ENCODE data around the gene PARVB. TPM values are rescaled to one million over a fixed set of nuclear protein-coding genes. Genes with fewer than 3 reads are reported as not detected.
A peak's percentile ranks its signal among the peaks of the same experiment; 100 is the strongest.

PARVB gene
- total RNA-seq, 1 experiment from 2014 or later: 85.3 TPM

- no peak overlapping the region for H3K9ac ChIP-seq (ENCODE audit: low read length)
- CTCF ChIA-PET: interaction anchor here (0.6 kb wide), 1 partner anchor 694 kb away, joined by 3 read pairs; no protein-coding TSS in a partner anchor
- no peaks in the 10 kb centered on the region for H3K36me3 ChIP-seq (ENCODE audit: low read depth, low read length)
- H3F3A ChIP-seq (ENCODE audit: low read length, unreplicated experiment): peaks cover 7% of the 10 kb centered on the region
- H3K4me3 ChIP-seq (ENCODE audit: low read length): peak overlapping the region; percentile 59
- TF ChIP-seq EZH2 (IDR thresholded peaks at IDR 0.05; ENCODE audit: low read length, unreplicated experiment): no peak
- TF ChIP-seq EZH2phosphoT487 (IDR thresholded peaks at IDR 0.05; ENCODE audit: borderline replicate concordance, low read length): no peak
- no peak for TF ChIP-seq CTCF (conservative IDR thresholded peaks at IDR 0.05; ENCODE audit: low read depth, low read length)
- H3K27me3 ChIP-seq (ENCODE audit: low read length): no peaks in the 10 kb centered on the region
- H3K27ac ChIP-seq (ENCODE audit: low read length): peak overlapping the region; percentile 90
- H3K9me2 ChIP-seq (replicated peaks; ENCODE audit: low read length): no peaks in the 10 kb centered on the region
- H3K9me3 ChIP-seq (ENCODE audit: low read length): no peaks in the 10 kb centered on the region
- H2AFZ ChIP-seq (ENCODE audit: low read length): no peak overlapping the region
- H3K79me2 ChIP-seq (ENCODE audit: low read length): 0 out of 2 replicates have a peak, but pooled peaks cover 7% of the 10 kb centered on the region
- H4K20me1 ChIP-seq (ENCODE audit: low read length): no peaks in the 10 kb centered on the region
- POLR2A ChIA-PET (ENCODE audit: unreplicated experiment): no interaction called here
- DNase-seq: peak; percentile 90
- TSS peak; percentile 84 for BruUV-seq (replicated peaks)
- intact Hi-C loops (cut with micrococcal nuclease): no loop called here
- peaks cover 7% of the 10 kb centered on the region for H3K4me1 ChIP-seq (ENCODE audit: insufficient read depth, low read length)
- ATAC-seq: peak; percentile 98
- peak overlapping the region; percentile 82 for H3K4me2 ChIP-seq (ENCODE audit: low read length)
These were observed 13.6 kb downstream of the PARVB start for GRCh38 chr22:44037519-44038375.

- peaks cover 7% of the 10 kb centered on the region for H3K4me1 ChIP-seq (ENCODE audit: insufficient read depth, low read length)
- no peak overlapping the region for H3K4me2 ChIP-seq (ENCODE audit: low read length)
- no peak overlapping the region for H3K9ac ChIP-seq (ENCODE audit: low read length)
- DNase-seq: no peak
- no peaks in the 10 kb centered on the region for H3K9me2 ChIP-seq (replicated peaks; ENCODE audit: low read length)
- H3K9me3 ChIP-seq (ENCODE audit: low read length): no peaks in the 10 kb centered on the region
- H3F3A ChIP-seq (ENCODE audit: low read length, unreplicated experiment): peaks cover 7% of the 10 kb centered on the region
- no peak overlapping the region for H3K27ac ChIP-seq (ENCODE audit: low read length)
- 0 out of 2 replicates have a peak, but pooled peaks cover 3% of the 10 kb centered on the region for H3K79me2 ChIP-seq (ENCODE audit: low read length)
- H4K20me1 ChIP-seq (ENCODE audit: low read length): no peaks in the 10 kb centered on the region
- no TSS peak for BruUV-seq (replicated peaks)
- H3K27me3 ChIP-seq (ENCODE audit: low read length): no peaks in the 10 kb centered on the region
- no peak for TF ChIP-seq EZH2 (IDR thresholded peaks at IDR 0.05; ENCODE audit: low read length, unreplicated experiment)
- TF ChIP-seq EZH2phosphoT487 (IDR thresholded peaks at IDR 0.05; ENCODE audit: borderline replicate concordance, low read length): no peak
- no peak overlapping the region for H3K4me3 ChIP-seq (ENCODE audit: low read length)
- no peak overlapping the region for H2AFZ ChIP-seq (ENCODE audit: low read length)
- ChIA-PET POLR2A (ENCODE audit: unreplicated experiment) (no interaction called here), CTCF (no interaction called here)
- intact Hi-C loops (cut with micrococcal nuclease): no loop called here
- H3K36me3 ChIP-seq (ENCODE audit: low read depth, low read length): no peaks in the 10 kb centered on the region
- no peak for ATAC-seq
These were observed 15.6 kb downstream of the PARVB start for GRCh38 chr22:44039566-44040171.

- peaks cover 7% of the 10 kb centered on the region for H3K4me1 ChIP-seq (ENCODE audit: insufficient read depth, low read length)
- CTCF ChIA-PET: interaction anchor here (0.6 kb wide), 1 partner anchor 49 kb away, joined by 3 read pairs; no protein-coding TSS in a partner anchor
- DNase-seq (no peak), ATAC-seq (peak; percentile 45; the same call in 1 of the 2 replicates)
- no peak overlapping the region for H3K4me3 ChIP-seq (ENCODE audit: low read length)
- H3K79me2 ChIP-seq (ENCODE audit: low read length): 0 out of 2 replicates have a peak, but pooled peaks cover 3% of the 10 kb centered on the region
- no peak overlapping the region for H3K9ac ChIP-seq (ENCODE audit: low read length)
- H3F3A ChIP-seq (ENCODE audit: low read length, unreplicated experiment): peaks cover 7% of the 10 kb centered on the region
- no TSS peak for BruUV-seq (replicated peaks)
- no peaks in the 10 kb centered on the region for H3K36me3 ChIP-seq (ENCODE audit: low read depth, low read length)
- POLR2A ChIA-PET (ENCODE audit: unreplicated experiment): no interaction called here
- H2AFZ ChIP-seq (ENCODE audit: low read length): no peak overlapping the region
- H3K27me3 ChIP-seq (ENCODE audit: low read length): no peaks in the 10 kb centered on the region
- no peak overlapping the region for H3K4me2 ChIP-seq (ENCODE audit: low read length)
- no peaks in the 10 kb centered on the region for H3K9me2 ChIP-seq (replicated peaks; ENCODE audit: low read length)
- no peaks in the 10 kb centered on the region for H4K20me1 ChIP-seq (ENCODE audit: low read length)
- TF ChIP-seq CTCF (conservative IDR thresholded peaks at IDR 0.05; ENCODE audit: low read depth, low read length) (no peak), EZH2 (IDR thresholded peaks at IDR 0.05; ENCODE audit: low read length, unreplicated experiment) (no peak), EZH2phosphoT487 (IDR thresholded peaks at IDR 0.05; ENCODE audit: borderline replicate concordance, low read length) (no peak)
- intact Hi-C loops (cut with micrococcal nuclease): no loop called here
- H3K27ac ChIP-seq (ENCODE audit: low read length): no peak overlapping the region
- H3K9me3 ChIP-seq (ENCODE audit: low read length): no peaks in the 10 kb centered on the region
These were observed 18.4 kb downstream of the PARVB start for GRCh38 chr22:44042249-44043218.

Data from PC-3 (cell line).